Measurements from ENCODE around the gene TLCD2. TPM values are rescaled to one million over a fixed set of nuclear protein-coding genes. Genes with fewer than 3 reads are reported as not detected.

TLCD2 gene
- total and polyA plus RNA-seq, 2 of the 13 experiments (the other 11 are each of a cell fraction or from before 2014, with no cell fraction given), result 0.90 to 1.1 TPM

- TF ChIP-seq HOMEZ (CRISPR knock-in tag; IDR thresholded peaks at IDR 0.05; ENCODE audit: low read depth) (peak; percentile 9; the same call in 1 of the 2 replicates), ZNF598 (CRISPR knock-in tag; IDR thresholded peaks at IDR 0.05; ENCODE audit: borderline replicate concordance) (0 out of 2 replicates have a peak, but pooled peaks have one; percentile 1), PHF20 (CRISPR knock-in tag; IDR thresholded peaks at IDR 0.05) (peak; percentile 87), ZSCAN31 (CRISPR knock-in tag; IDR thresholded peaks at IDR 0.05; ENCODE audit: low read depth) (no peak), SPEN (CRISPR knock-in tag; IDR thresholded peaks at IDR 0.05; ENCODE audit: low read depth) (peak; percentile 66; the same call in 1 of the 2 replicates), E2F1 (CRISPR knock-in tag; IDR thresholded peaks at IDR 0.05) (0 out of 2 replicates have a peak, but pooled peaks have one; percentile 20), FUBP1 (CRISPR knock-in tag; IDR thresholded peaks at IDR 0.05; ENCODE audit: borderline replicate concordance) (no peak), ZNF543 (CRISPR knock-in tag; IDR thresholded peaks at IDR 0.05) (peak; percentile 63; the same call in 1 of the 2 replicates), ZSCAN21 (CRISPR knock-in tag; IDR thresholded peaks at IDR 0.05; ENCODE audit: borderline replicate concordance) (0 out of 2 replicates have a peak, but pooled peaks have one; percentile 42), KLF12 (CRISPR knock-in tag; IDR thresholded peaks at IDR 0.05; ENCODE audit: borderline replicate concordance) (peak; percentile 46; the same call in 1 of the 2 replicates), ZNF3 (CRISPR knock-in tag; IDR thresholded peaks at IDR 0.05) (no peak), ZNF446 (CRISPR knock-in tag; IDR thresholded peaks at IDR 0.05) (0 out of 2 replicates have a peak, but pooled peaks have one; percentile 5), ZBTB38 (CRISPR knock-in tag; IDR thresholded peaks at IDR 0.05) (no peak), BCL6 (CRISPR knock-in tag; IDR thresholded peaks at IDR 0.05) (peak; percentile 34; the same call in 1 of the 2 replicates), SMARCE1 (IDR thresholded peaks at IDR 0.05; ENCODE audit: borderline replicate concordance) (no peak), ZNF652 (CRISPR knock-in tag; IDR thresholded peaks at IDR 0.05; ENCODE audit: borderline replicate concordance, low read depth) (peak; percentile 89), ZNF678 (CRISPR knock-in tag; IDR thresholded peaks at IDR 0.05) (0 out of 2 replicates have a peak, but pooled peaks have one; percentile 58), KAT7 (CRISPR knock-in tag; IDR thresholded peaks at IDR 0.05; ENCODE audit: borderline replicate concordance) (no peak; the same call in 1 of the 2 replicates), ZIK1 (CRISPR knock-in tag; IDR thresholded peaks at IDR 0.05; ENCODE audit: borderline replicate concordance, low read depth) (peak; percentile 33; the same call in 1 of the 2 replicates), TGIF2 (CRISPR knock-in tag; IDR thresholded peaks at IDR 0.05) (peak; percentile 71), ZXDC (CRISPR knock-in tag; IDR thresholded peaks at IDR 0.05) (peak; percentile 30; the same call in 1 of the 2 replicates), ZZZ3 (CRISPR knock-in tag; IDR thresholded peaks at IDR 0.05; ENCODE audit: borderline replicate concordance) (0 out of 2 replicates have a peak, but pooled peaks have one; percentile 44)
These were observed 14.2 kb upstream of the TLCD2 start, which contains the start of gene WDR81 (continued) for GRCh38 chr17:1724351-1724868.

All from HepG2 (cell line).